HG02852 (cell line): ENCODE data around the gene HHIPL1.

Source experiments
- ATAC-seq: cut with Tn5 transposase; IDR thresholded peaks from one replicate; pipeline ENCODE4 v1.9.1; 2021; ENCODE audit warnings: mild to moderate bottlenecking, moderate library complexity; ENCODE audit not compliant: unreplicated experiment

HHIPL1 gene

DNA sequence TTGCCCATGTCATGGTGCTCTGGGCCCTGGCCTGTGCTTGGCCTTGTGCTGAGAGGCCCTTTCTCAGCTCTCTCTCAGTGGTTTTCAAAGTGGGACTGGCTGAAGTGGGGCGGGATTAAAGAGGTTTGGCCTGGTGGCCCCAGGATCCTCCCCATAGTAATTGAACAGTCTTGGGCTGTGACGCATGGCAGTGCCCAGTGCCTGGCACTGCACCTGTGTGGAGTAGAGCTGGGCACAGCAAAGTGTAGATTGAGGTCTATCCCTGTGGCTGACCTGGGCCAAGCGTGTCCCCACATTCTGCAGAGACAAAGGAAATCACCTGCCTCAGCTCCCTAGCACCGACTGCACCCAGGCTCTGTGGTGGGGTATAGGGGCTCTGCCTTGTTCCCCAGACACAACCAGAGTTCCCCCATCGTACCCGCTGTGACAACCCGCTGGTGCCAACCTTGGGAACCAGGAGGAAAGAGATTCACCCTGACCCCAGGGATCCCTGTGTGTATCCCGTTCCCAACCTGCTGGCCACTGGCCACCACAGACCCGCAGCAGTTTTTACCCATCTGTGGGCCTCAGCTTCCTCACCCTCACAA, 29.2 kb downstream of the HHIPL1 start:
- no peak for ATAC-seq

DNA sequence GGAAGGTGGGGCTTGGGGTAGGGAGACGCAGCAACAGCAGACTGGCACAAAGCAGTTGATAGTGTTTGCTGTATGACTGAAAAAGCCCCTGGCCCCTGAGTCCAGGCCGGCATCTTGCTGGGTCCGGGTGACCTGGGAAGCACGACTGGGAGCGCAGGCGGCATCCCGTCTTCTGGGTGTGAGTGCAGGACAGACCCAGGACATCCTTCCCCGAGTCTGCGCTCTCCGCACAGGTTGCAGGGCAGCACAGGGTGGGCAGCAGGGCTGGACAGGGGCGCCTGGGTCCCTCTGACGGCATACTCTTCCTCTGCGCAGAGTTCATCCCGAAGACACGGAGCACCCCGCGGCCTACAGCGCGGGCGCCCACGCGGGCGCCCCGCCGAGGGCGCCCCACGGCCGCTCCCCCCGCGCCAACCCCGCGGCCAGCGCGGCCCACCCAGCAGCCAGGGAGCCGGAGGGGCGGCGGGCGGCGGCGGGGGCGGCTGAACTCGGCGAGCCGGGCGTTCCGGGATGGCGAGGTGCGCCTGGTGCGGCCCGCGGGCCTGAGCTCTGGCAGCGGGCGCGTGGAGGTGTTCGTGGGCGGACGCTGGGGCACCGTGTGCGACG, 29.9 kb downstream of the HHIPL1 start:
- ATAC-seq: no peak

DNA sequence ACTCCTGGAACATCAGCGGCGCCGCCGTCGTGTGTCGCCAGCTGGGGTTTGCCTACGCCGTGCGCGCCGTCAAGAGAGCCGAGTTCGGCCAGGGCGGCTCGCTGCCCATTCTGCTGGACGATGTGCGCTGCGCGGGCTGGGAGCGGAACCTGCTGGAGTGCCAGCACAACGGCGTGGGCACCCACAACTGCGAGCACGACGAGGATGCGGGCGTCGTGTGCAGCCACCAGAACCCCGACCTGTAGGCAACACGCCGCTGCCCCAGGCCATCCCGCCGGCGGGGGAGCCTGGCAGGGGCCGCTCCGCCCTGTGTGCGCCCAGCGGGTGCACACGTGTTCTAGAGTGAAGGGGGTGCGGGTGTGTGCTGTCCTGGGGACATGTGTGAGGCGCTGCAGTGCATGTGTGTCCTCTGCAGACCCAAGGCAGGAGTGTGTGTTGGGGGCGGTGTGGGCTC, 30.5 kb downstream of the HHIPL1 start:
- no peak for ATAC-seq

DNA sequence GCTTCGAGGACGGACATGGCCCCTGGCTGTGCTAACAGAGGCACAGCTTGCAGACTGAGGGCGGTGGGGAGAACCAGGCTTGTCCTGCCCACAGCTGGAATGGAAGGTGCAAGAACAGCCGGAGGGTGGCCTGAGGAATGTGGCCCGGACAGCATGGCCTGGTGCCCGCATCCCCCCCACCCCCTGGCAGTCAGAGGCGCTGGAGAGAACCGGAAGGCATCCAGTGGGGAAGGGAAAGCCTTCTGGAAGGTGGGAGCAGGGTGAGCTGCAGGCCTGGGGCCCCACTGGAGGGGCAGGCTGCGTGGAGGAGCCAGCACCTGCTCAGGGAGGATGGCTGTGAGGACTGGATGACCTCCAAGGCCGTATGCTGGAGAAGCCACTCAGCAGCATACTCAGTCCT, 31.0 kb downstream of the HHIPL1 start:
- no peak for ATAC-seq

DNA sequence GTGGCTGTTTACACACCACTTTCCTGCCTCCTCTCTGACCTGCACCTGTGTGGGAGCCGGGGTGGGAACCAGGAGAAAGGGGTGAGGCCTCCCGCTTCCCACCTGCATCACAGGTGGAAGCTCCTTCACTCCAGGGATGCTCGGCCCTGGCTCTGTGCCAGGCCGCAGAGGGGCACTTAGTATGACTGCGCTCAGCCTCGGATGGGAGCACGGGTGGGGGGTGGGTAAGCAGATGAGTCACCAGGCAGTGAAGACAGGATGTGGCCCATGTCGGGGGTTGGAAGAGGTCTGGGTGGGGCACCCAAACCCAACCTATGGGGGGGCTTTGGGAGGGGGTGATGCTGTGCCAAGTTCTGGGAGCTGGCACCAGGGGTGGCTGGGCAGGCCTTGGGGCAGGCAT, 31.7 kb downstream of the HHIPL1 start:
- ATAC-seq: no peak

DNA sequence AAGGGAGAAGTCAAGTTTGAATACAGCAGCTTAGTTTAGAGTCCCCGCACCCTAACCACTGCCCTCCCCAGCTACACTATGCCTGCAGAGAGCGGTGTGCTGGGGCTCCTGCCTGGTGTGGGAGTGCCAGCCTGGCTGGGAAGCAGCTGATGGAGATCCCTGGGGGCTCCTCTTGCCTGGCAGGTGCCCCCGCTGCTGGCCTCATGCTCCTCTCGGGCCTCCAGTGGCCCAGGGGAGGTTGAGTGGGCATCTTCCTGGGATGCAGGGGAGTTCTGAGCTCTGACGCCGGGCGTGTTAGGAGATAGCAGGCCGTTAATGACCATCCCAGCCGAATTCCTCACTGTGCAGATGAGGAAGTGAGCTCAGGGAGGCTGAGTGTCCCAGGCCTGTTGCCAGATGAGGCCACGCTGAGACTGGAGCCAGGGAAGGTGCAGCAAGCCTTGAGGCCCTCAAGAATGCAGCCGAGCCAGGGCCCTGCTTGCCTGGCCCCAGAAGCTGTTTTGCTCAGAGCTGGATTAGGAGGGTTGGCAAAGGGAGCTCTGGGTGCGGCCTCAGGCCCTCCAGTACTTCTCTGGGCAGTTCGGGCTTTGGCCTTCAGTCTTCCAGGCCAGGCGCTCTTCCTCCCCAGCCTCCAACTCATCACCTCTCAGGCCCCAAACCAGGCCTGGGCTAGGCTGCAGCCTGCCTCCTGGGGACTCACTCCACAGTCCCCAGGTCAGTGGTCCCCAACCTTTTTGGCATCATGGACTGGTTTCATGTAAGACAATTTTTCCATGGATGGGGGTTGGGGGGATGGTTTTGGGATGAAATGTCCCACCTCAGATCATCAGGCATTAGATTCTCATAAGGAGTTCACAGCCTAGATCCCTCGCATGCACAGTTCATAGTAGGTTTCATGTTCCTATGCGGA, 32.6 kb downstream of the HHIPL1 start:
- no peak for ATAC-seq

DNA sequence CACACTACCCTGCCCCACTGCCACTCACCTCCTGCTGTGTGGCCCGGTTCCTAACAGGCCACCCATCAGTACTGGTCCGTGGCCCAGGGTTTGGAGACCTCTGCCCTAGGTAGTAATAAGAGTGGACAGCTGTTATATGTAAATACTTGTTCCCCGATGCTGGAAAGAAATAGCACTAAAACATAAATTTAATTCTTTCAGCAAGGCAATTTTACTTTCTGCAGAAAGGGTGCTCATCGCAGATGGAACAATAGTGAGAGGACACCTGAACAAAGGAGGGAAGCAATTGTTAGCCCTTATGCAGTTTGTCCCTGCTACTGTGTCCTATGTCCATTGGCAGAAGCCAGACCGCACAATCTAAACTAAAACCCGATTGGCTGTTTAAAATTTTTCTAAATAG, 33.3 kb downstream of the HHIPL1 start:
- ATAC-seq: no peak

DNA sequence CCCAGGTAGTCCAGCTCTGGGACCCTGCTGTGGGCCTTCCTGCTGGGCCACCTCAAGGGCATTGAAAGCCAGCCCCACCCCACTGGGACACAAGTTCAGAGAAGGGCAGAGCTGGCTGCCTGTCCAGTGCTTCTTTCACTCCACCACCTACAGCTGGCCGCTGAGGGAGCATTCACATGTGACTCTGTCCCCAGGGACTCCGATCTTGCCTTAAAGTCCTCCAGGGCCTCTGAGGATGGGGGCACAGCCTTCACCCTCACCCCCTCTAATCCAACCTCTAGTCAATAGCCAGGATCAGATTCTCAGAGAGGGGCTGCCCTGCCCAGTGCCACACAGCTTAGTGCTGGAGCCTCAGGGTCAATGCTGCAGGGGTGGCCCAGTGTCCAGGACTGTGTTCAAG, 34.2 kb downstream of the HHIPL1 start:
- ATAC-seq: no peak

DNA sequence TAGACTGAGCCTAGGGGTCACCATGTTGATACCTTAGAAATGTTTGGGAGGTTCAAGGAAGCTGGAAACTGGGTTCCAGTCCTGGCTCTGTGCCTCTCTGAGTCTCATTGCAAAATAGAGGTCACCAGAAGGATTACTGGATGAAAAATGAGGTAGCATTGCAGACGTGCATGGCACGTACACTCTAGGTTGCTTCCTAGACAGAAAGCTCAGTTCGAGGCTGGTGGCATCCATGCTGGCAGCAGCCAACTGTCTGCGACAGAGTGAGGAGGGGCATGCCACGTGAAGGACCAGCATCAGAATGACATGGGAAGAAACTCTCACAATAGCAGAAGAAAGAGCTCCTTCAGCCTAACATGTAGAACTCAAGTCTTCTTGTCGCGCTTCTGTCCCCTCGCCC, 34.6 kb downstream of the HHIPL1 start:
- no peak for ATAC-seq

DNA sequence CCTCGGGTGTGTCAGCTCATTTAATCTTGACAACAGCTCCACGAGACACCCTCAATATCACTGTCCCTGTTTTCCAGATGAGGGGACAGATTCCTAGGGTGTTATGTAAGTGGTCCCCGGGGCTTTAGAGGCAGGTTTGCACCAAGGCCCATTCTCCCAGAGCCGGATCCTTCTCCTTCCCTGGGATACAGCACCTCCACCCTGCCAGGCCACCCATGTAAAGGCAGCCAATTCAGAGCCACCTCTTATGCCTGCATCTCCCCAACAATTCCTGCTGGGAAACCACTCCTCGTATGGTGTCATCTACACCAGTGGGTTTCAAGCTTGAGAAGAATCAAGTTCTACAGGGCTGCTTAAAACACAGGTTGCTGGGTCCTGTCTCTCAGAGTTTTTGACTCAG, 35.1 kb downstream of the HHIPL1 start:
- no peak for ATAC-seq

DNA sequence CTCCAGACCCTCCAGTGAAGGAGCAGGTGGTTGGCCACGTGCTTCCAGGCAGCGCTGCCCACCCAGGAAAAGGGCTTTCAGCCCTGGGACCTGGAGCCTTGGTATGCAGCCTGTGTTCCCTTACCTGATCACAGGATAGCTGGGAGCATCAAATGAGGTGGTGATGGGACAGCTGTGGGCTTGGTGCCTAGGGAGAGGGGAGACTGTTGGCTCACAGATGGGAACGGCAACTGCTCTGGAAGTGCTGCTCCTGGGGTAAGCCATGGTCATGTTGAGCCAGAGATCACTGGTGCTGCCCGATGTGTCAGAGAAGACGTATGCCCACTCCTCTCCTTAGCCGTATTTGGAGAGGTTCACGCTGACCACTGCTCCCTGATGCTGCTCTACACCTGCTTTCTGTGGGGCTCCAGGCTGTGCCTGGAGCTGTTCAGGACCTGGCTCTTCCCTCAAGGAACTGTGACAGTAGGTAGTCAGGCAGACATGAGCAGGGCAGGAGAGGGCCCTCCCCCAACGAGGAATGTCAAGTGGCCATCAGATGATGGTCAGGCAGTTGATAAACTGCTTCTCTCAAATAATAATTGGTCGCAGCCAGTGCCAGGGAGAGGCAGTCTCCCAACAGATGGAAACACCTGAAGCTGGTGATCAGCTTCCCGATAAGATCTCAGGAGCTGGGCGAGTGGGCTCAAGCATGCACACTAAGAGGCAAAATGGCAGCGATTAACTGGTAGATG, 36.3 kb downstream of the HHIPL1 start:
- ATAC-seq: no peak

DNA sequence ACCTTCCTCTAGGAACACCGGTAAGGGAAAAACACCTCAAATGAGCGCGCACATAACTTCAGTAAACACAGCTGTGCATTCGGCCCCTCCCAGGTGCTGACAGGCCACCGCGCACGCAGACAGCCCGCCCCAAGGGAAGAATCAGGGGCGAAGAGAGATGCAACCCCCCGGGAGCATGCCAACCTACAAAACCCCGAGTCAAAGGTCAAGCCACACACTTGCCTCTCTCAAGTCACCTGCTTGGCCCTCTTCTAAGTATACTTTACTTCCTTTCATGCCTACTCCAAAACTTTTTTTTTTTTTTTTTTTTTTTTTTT, 36.9 kb downstream of the HHIPL1 start:
- no peak for ATAC-seq

DNA sequence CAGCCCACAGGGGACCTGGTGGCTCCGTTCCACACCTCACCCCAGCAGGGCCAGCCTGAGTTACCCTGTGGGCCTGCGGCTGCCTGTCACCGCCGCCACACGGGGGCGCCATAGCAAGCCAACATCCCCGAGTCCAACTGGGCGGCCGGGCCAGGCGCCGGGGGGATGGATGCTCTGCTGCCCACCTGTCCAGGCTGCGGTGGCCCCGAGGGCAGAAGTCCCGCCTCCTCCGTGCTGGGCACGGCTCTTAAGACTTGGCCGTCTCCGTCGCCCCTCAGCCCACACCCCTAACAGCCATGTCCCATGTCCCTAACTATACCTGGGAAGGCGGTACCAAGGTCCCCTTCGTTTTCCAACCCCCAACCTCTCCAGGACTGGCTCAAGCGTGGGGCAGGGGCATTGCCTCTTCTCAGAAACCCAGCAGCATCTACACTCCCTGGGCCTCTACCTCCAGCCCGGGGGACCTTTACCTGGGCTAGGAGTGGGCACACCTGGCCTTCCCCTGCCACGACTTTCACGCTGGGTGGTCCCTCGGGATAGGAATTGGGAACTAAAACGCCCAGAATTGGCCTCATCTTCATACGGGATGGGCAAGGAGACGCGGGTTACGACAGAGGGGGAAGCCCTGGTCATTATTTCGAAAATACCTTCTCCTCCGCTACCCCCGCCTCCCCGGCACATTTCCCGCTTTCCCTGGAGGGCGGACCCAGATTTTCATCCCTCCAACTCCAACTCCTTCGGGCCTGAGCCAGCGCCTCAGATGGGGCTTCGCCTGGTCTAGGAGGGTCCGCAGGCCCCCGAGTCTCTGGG, 38.1 kb downstream of the HHIPL1 start:
- peak; percentile 36 for ATAC-seq

DNA sequence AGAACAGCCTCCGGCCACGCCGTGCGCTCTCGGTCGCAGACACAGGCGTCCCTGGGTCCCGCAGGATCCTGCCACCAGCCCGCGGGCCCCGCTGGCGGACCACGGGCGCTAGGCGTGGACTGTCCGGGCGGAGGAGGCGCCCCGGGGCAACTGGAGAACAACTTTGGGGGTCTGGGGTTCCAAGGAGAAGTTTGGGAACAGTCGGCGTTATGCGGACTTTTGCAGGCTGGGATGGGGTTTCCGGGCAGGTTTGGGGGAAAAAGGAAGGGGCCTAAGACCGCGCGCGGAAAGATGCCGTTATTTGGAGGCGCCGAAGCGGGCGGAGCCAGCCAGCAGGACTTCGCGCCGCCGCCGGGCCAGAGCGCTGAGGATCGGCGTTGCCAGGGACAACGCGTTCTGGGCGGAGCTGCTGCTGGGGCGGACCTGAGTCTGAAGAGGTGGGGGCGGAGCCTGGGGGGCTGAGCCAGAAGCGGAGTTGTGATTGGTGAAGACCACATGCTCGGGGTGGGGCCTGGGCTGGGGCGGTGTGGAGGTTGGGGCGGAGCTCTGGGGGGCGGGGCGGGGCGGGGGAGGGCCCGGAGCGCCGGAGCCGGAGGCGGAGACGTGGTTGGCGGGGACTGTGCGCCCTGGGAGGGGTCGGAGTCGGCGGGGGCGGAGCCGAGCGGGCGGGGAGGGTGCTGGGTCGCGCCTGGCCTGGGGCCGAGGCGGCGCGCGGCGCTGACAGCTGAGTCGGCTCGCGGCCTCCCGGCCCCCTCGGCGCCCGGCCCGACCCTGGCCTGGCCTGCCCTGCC, 38.9 kb downstream of the HHIPL1 start, which contains the start of gene CYP46A1:
Gene CYP46A1 (plus strand): TSS at position 680 of the 791 bp plus-strand sequence. CDS start 120 bp downstream, outside the sequence.
- peak; percentile 93 for ATAC-seq

DNA sequence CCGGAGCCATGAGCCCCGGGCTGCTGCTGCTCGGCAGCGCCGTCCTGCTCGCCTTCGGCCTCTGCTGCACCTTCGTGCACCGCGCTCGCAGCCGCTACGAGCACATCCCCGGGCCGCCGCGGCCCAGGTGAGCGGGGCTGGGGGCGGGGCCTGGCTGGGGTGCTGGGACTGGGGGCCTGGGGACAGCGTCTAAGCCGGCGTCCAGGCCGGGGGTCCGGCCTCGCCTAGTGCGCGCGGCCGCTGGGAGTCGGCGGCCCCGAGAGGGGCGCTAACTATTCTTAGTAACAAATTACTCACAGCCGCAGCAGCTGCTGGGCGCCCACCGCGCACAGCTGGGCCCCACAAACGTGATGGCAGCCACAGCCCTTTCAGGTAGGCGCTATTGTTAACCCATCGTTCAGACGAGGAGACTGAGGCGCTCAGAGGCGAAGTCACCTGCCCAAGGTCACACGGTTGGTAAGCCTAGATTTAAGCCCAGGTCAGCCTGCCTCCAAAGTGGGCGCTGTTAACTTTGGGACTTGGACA, 39.5 kb downstream of the HHIPL1 start:
- ATAC-seq: peak; percentile 31

DNA sequence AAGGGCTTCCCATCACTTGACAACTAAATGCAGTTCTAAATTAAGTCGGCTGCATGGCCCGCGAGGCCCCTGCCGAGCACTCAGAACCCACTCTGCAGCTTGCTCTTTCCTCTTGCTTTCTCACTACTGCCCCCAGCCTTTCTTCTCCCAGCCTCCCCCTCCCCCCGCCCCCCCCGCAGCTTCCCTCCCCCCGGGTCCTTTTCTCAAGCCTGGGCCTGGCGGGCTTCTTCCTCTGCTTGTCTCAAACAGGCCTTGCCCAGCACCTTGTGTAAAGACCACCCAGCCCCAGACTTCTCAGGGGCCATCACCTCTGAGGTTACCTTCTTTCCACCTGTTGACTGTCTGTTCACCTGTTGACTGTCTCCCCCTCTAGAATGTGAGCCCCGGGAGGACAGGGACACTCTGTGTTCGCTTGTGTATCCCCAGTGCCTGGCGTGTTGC, 40.2 kb downstream of the HHIPL1 start:
- no peak for ATAC-seq

DNA sequence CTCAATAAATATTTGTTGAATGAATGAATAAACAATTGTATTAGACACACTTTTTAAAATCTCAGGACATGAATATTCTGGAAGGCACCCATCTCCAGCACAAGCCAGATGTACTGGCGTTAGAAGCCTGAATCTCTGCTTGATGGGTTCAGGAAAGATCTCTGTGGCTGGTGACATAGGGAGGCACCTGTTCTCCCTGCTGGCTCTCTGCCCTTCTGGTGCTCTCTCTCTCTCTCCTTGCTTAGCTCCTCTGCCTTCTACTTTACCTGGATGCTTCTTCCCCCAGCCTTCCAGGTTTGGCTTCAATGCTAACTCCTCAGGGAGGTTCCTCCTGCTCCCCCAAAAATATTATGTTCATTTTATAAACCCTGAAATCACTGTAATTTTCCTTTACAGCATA, 40.7 kb downstream of the HHIPL1 start:
- no peak for ATAC-seq

DNA sequence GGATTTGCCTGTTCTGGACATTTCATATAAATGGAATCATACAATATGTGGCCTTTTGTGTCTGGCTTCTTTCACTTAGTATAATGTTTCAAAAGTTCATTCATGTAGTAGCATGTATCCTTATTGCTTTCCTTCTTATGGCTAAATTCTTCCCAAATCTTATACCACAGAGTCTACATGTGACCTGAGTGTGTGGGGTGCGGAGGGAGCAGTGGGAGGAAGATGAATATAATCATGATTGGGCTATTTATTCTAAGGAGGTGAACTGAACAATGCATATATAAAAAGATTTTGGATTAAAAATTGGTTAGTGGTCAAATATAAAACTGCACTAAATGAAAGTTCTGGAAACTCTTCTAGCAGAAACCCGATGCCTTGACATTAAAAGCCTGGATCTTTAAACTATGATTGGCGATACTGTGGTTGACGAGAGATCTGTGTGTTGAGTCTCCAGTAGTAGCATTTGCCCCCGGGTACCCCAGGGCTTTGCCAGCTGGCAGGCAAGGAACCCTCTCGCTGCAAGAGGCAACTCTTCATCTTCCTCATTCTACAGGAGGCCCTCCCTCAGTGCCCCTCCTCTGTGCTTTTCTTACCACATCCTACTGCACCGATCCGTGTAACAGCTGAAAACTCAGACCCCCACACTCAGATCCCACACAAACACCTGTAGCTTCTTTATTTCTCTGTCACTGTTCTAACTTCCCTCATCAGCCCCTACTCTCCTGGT, 41.8 kb downstream of the HHIPL1 start:
- no peak for ATAC-seq
